ENCODE measurements around the gene TIAM2.
A peak's percentile ranks its signal among the peaks of the same experiment; 100 is the strongest.

Gene TIAM2

GRCh38 chr6:155122199-155122950 is 127.3 kb downstream of the TIAM2 start:
- Histone ChIP-seq H3K56ac (ENCODE audit: low read length) (no peak overlapping the region), H3K18ac (ENCODE audit: low read length) (no peak overlapping the region), H4K5ac (ENCODE audit: low read length) (no peak overlapping the region), H3K27me3 (ENCODE audit: insufficient read depth, low read length, poor library complexity) (no peaks in the 10 kb centered on the region), H2BK5ac (ENCODE audit: low read length) (no peak overlapping the region), H3K4ac (ENCODE audit: low read depth, low read length) (no peak overlapping the region), H3K79me1 (ENCODE audit: low read length) (no peaks in the 10 kb centered on the region), H3K36me3 (ENCODE audit: control insufficient read depth, insufficient read depth, low read length) (no peaks in the 10 kb centered on the region), H2BK120ac (ENCODE audit: low read depth, low read length) (no peak overlapping the region), H3K4me2 (ENCODE audit: low read length) (no peak overlapping the region), H3K4me1 (ENCODE audit: control insufficient read depth, low read depth, low read length) (no peaks in the 10 kb centered on the region), H2AK5ac (ENCODE audit: low read length) (no peak overlapping the region), H4K8ac (ENCODE audit: low read depth, low read length) (no peak overlapping the region), H3K79me2 (ENCODE audit: control insufficient read depth, insufficient read depth, low read length) (no peaks in the 10 kb centered on the region), H3K23ac (ENCODE audit: low read length) (no peak overlapping the region), H3K27ac (ENCODE audit: low read depth, low read length) (no peak overlapping the region), H2BK15ac (replicated peaks; ENCODE audit: low read depth) (no peak overlapping the region), H3K4me3 (ENCODE audit: low read length) (no peak overlapping the region), H3K9ac (ENCODE audit: low read length) (no peak overlapping the region)
- no peak for DNase-seq
- no CpG with 5 or more reads among the region's 6 CpGs for WGBS (ENCODE audit: extremely low coverage, insufficient coverage, low lambda C conversion rate)

DNA sequence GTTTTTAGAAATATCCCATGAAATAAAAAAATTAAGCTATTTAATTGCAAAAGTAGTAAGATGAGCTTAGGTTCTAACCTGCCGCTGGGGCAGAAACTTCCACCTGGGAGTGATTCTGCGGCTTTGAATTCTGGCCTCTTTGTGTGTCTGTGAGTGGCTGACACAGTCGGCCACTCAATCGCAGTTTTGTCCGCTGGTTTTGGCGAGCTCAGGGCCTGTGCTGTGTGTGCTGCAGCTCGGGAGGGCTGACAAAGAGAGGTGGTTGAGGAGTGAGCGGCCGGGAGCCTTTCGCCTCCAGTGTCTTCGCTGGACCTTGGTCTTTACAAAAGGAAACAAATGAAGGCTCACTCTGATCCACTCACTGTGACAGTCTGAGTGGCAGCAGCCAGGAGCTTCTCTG is 128.4 kb downstream of the TIAM2 start:
- Histone ChIP-seq H3K56ac (ENCODE audit: low read length) (no peak overlapping the region), H2AK5ac (ENCODE audit: low read length) (no peak overlapping the region), H3K79me1 (ENCODE audit: low read length) (no peaks in the 10 kb centered on the region), H3K4me3 (ENCODE audit: low read length) (no peak overlapping the region), H4K5ac (ENCODE audit: low read length) (no peak overlapping the region), H3K27me3 (ENCODE audit: insufficient read depth, low read length, poor library complexity) (no peaks in the 10 kb centered on the region), H3K4ac (ENCODE audit: low read depth, low read length) (no peak overlapping the region), H3K18ac (ENCODE audit: low read length) (peak overlapping the region; percentile 64), H2BK5ac (ENCODE audit: low read length) (no peak overlapping the region), H4K8ac (ENCODE audit: low read depth, low read length) (no peak overlapping the region), H2BK120ac (ENCODE audit: low read depth, low read length) (no peak overlapping the region), H3K79me2 (ENCODE audit: control insufficient read depth, insufficient read depth, low read length) (no peaks in the 10 kb centered on the region), H3K4me1 (ENCODE audit: control insufficient read depth, low read depth, low read length) (no peaks in the 10 kb centered on the region), H3K27ac (ENCODE audit: low read depth, low read length) (no peak overlapping the region), H3K23ac (ENCODE audit: low read length) (no peak overlapping the region), H3K4me2 (ENCODE audit: low read length) (no peak overlapping the region), H3K36me3 (ENCODE audit: control insufficient read depth, insufficient read depth, low read length) (no peaks in the 10 kb centered on the region), H2BK15ac (replicated peaks; ENCODE audit: low read depth) (no peak overlapping the region), H3K9ac (ENCODE audit: low read length) (no peak overlapping the region)
- no peak for DNase-seq
- WGBS (ENCODE audit: extremely low coverage, insufficient coverage, low lambda C conversion rate) = no CpG with 5 or more reads among the region's 11 CpGs

DNA sequence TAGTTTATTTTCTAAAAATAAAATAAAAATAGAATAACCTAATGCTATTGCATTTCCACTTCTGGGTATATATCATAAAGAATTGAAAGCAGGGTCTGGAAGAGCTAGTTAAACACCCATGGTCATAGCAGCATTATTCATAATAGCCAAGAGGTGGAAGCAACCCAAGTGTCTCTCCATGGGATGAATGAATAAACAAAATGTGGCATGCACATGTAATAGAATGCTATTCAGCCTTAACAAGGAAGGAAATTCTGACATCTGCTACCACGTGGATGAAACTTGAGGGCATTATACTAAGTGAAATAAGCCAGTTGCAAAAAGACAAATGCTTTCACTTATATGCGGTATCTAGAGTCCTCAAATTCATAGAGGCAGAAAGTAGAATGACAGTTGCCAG is 130.8 kb downstream of the TIAM2 start:
- no CpG with 5 or more reads among the region's 2 CpGs for WGBS (ENCODE audit: extremely low coverage, insufficient coverage, low lambda C conversion rate)
- DNase-seq = no peak

GRCh38 chr6:155126727-155127439 is 131.8 kb downstream of the TIAM2 start:
- peak overlapping the region; percentile 46 for H3K56ac ChIP-seq (ENCODE audit: low read length)
- DNase-seq = peak; percentile 88

More for the DNA sequence above, 130.8 kb downstream of the TIAM2 start:
- H3K18ac ChIP-seq (ENCODE audit: low read length) = no peak overlapping the region
- no peak overlapping the region for H4K5ac ChIP-seq (ENCODE audit: low read length)
- no peak overlapping the region for H2BK5ac ChIP-seq (ENCODE audit: low read length)
- no peaks in the 10 kb centered on the region for H3K36me3 ChIP-seq (ENCODE audit: control insufficient read depth, insufficient read depth, low read length)
- no peaks in the 10 kb centered on the region for H3K27me3 ChIP-seq (ENCODE audit: insufficient read depth, low read length, poor library complexity)
- no peak overlapping the region for H2BK120ac ChIP-seq (ENCODE audit: low read depth, low read length)
- no peak overlapping the region for H3K27ac ChIP-seq (ENCODE audit: low read depth, low read length)
- H3K56ac ChIP-seq (ENCODE audit: low read length) = no peak overlapping the region
- H3K4me3 ChIP-seq (ENCODE audit: low read length) = no peak overlapping the region
- H3K79me1 ChIP-seq (ENCODE audit: low read length) = no peaks in the 10 kb centered on the region
- H4K8ac ChIP-seq (ENCODE audit: low read depth, low read length) = no peak overlapping the region
- no peak overlapping the region for H2AK5ac ChIP-seq (ENCODE audit: low read length)
- H2BK15ac ChIP-seq (replicated peaks; ENCODE audit: low read depth) = no peak overlapping the region
- H3K79me2 ChIP-seq (ENCODE audit: control insufficient read depth, insufficient read depth, low read length) = no peaks in the 10 kb centered on the region
- no peak overlapping the region for H3K4me2 ChIP-seq (ENCODE audit: low read length)
- no peak overlapping the region for H3K4ac ChIP-seq (ENCODE audit: low read depth, low read length)
- no peaks in the 10 kb centered on the region for H3K4me1 ChIP-seq (ENCODE audit: control insufficient read depth, low read depth, low read length)
- no peak overlapping the region for H3K23ac ChIP-seq (ENCODE audit: low read length)
- no peak overlapping the region for H3K9ac ChIP-seq (ENCODE audit: low read length)

DNA sequence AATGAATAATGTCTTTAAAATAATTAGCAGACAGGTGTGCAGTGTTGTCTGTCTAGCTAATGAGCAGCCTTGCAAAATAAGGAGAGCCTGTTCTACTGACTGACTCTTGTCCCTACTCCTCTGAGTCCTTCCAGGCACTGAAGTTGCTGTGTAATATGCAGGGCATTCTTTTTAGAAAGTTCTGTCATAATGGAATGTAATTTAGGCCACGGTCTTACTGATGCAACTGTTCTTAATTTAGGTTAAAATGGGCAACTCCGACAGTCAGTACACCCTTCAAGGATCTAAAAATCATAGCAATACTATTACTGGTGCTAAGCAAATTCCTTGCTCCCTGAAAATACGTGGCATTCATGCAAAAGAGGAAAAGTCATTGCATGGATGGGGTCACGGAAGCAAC is 133.9 kb downstream of the TIAM2 start:
- Histone ChIP-seq H3K9ac (ENCODE audit: low read length) (no peak overlapping the region), H3K4me1 (ENCODE audit: control insufficient read depth, low read depth, low read length) (no peaks in the 10 kb centered on the region), H3K4me3 (ENCODE audit: low read length) (no peak overlapping the region), H3K4ac (ENCODE audit: low read depth, low read length) (no peak overlapping the region), H3K18ac (ENCODE audit: low read length) (no peak overlapping the region), H2BK15ac (replicated peaks; ENCODE audit: low read depth) (no peak overlapping the region), H2AK5ac (ENCODE audit: low read length) (no peak overlapping the region), H3K4me2 (ENCODE audit: low read length) (no peak overlapping the region), H3K36me3 (ENCODE audit: control insufficient read depth, insufficient read depth, low read length) (no peaks in the 10 kb centered on the region), H3K79me1 (ENCODE audit: low read length) (no peaks in the 10 kb centered on the region), H2BK120ac (ENCODE audit: low read depth, low read length) (no peak overlapping the region), H4K8ac (ENCODE audit: low read depth, low read length) (no peak overlapping the region), H3K27me3 (ENCODE audit: insufficient read depth, low read length, poor library complexity) (no peaks in the 10 kb centered on the region), H4K5ac (ENCODE audit: low read length) (no peak overlapping the region), H3K79me2 (ENCODE audit: control insufficient read depth, insufficient read depth, low read length) (no peaks in the 10 kb centered on the region), H2BK5ac (ENCODE audit: low read length) (no peak overlapping the region), H3K23ac (ENCODE audit: low read length) (no peak overlapping the region), H3K27ac (ENCODE audit: low read depth, low read length) (no peak overlapping the region), H3K56ac (ENCODE audit: low read length) (no peak overlapping the region)
- no peak for DNase-seq
- WGBS (ENCODE audit: extremely low coverage, insufficient coverage, low lambda C conversion rate) = no CpG with 5 or more reads among the region's 4 CpGs

More at GRCh38 chr6:155126727-155127439, 131.8 kb downstream of the TIAM2 start:
- Histone ChIP-seq H4K5ac (ENCODE audit: low read length) (no peak overlapping the region), H2BK120ac (ENCODE audit: low read depth, low read length) (no peak overlapping the region), H3K4me1 (ENCODE audit: control insufficient read depth, low read depth, low read length) (no peaks in the 10 kb centered on the region), H4K8ac (ENCODE audit: low read depth, low read length) (no peak overlapping the region), H3K36me3 (ENCODE audit: control insufficient read depth, insufficient read depth, low read length) (no peaks in the 10 kb centered on the region), H3K4me2 (ENCODE audit: low read length) (no peak overlapping the region), H3K18ac (ENCODE audit: low read length) (peak overlapping the region; percentile 12), H2AK5ac (ENCODE audit: low read length) (no peak overlapping the region), H2BK15ac (replicated peaks; ENCODE audit: low read depth) (no peak overlapping the region), H3K4me3 (ENCODE audit: low read length) (no peak overlapping the region), H3K27me3 (ENCODE audit: insufficient read depth, low read length, poor library complexity) (no peaks in the 10 kb centered on the region), H3K9ac (ENCODE audit: low read length) (no peak overlapping the region), H3K27ac (ENCODE audit: low read depth, low read length) (no peak overlapping the region), H3K79me1 (ENCODE audit: low read length) (no peaks in the 10 kb centered on the region), H2BK5ac (ENCODE audit: low read length) (no peak overlapping the region), H3K23ac (ENCODE audit: low read length) (no peak overlapping the region), H3K4ac (ENCODE audit: low read depth, low read length) (no peak overlapping the region), H3K79me2 (ENCODE audit: control insufficient read depth, insufficient read depth, low read length) (no peaks in the 10 kb centered on the region)
- WGBS (ENCODE audit: extremely low coverage, insufficient coverage, low lambda C conversion rate) = no CpG with 5 or more reads among the region's 10 CpGs

Data from mesendoderm (in vitro differentiated cells).